GM18870 (cell line): ENCODE measurements around the gene ARL6IP1.
"Not testable (repeated sequence)": the region's sequence is repeated elsewhere in the genome, so short reads cannot be mapped to it uniquely, and the experiment has no call there.

Experiments used
- ATAC-seq: cut with Tn5 transposase; IDR thresholded peaks from one replicate; pipeline ENCODE4 v1.9.1; 2021; ENCODE audit warnings: moderate library complexity; ENCODE audit not compliant: unreplicated experiment

The ARL6IP1 gene

DNA sequence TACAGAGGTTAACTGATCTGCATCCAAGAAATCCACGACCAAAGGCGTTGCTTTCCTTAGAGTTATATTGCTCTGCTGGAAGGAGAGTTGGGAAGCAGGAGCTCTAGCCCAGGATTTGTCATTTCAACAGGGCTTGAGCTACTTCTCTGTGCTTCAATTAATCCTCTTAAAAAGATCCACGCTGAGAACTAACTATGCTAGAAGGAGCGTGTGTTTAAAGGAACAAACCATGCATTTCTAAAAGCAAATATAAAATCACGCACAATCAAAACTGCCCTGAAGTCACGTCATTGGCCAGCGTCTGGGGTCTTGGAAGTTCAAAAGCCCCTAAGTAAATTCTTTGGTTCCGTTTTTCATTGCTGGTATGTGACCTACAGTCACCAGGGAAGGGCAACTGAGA is 1.1 kb downstream of the ARL6IP1 start:
- no peak for ATAC-seq

DNA sequence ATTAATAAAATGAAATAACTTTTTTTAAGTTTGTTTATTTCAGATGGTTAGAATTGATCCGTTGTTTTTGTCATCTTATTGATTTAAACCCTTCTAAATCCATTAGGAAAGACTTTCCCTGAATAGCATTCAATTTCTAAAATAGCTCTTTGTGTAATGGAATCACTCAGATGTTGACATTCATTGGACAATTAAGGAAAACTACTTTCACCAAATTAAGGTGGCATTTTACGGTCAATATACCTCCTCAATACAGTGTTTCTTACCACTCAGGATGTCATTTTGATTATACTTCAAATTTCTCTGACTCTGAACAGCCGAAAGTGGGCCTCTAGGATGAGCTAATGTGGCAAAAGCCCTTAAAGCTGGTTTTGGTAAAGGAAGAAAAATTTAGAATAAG is 1.8 kb downstream of the ARL6IP1 start:
- ATAC-seq: no peak

DNA sequence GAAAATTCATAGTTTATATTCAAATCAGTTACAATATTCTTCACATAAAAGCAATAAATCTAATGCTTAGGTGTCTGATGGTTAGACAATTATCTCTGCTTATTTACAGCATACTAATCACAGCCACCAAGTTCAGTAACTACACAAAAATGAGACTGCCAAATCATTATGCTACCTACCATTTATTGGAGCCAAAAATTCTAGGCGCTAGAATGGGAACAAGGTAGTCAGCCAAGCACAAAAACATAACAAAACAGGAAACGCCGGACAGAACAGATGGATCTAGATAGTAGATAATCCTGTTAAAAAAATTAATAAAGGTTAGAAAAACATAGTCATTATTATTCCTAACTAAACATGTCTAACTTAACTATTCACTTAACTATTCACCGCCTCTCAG is 3.6 kb downstream of the ARL6IP1 start:
- ATAC-seq: no peak

DNA sequence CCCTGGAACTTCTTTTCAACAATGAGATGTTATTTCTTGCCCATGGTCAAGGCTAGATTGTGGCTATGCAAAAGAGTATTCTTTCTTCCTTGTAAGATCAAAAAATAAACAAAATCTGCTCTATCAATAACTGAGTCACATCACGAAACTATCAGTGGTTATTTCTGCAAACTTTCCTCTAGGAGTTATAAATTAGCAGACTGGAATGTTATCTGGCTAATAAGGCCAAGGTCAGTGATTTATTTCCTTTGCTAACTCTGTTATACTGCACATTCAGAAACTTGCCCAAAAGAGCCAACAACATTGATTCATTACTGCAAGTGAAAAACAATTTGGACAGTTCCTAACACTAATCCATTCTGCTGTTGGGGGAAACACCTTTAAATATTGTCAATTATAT is 5.0 kb downstream of the ARL6IP1 start:
- ATAC-seq: no peak

DNA sequence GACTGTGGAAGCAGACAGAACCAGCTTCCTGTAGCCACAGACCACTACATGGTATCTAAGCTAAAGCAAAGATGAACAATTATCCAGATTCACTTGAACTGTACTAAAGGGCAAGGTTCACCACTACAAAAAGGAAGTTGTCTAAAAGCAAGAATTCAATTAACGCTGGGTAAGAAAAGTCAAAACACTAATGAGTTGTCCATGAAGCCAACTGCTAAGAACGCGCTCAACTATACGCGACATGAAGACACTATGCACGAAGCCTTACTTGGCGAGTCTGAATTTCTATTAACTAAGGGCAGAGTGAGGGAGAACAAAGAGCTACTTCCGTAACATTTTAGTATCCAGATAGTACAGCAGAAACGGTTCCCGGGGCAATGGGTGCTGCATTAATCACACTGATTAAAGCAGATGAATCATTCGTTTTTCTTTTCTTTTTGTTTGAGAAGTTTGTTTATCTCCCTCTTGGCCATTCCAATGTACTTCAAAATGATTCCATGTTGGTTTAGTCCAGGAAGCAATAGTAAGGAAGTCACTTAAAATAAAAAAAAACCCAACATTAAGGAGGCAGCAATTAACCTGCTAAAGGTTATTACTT is 8.4 kb downstream of the ARL6IP1 start:
- no peak for ATAC-seq

DNA sequence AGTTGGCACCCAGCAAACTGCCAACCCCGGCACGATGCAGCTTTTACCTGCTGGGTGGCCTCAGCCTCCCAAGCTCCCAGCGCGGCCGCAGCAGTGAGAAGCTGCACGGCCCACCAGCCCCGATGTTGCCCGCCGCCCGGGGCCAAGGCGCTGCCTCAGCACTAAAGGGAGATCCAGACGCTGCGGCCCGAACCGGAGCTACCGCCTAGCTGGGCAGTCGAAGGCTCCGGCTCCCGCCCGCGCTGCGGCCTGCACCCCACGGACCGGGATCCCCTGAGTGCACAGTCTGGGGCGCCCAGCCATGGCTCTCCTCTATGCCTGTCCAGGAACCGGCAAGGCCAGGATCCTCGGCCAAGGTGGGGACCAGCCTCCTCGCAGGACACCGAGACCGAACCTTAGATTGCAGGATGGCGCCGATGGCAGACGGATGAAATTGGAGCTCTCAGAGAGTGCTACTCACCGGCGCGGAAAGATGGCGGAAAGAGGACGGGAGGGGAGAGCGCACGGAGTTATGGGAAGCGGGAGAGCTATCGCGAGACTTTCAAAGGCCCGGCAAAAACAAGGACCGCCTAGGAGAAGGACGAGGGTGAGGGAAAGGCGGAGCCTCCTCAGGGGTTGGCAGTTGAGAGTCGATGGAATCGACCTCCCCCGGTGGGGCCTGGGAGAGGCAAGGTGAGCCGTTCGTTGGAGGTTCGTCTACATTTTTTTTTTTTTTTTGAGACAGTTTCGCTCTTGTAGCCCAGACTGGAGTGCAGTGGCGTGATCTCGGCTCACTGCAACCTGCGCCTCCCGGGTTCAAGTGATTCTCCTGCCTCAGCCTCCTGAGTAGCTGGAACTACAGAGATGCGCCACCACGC is 11.3 kb downstream of the ARL6IP1 start, which contains the start of gene RPS15A:
Gene RPS15A, minus strand, starts transcription at position 485 of the 857 bp plus-strand sequence. CDS start 1,221 bp downstream, outside the sequence.
- peak; percentile 77 for ATAC-seq

DNA sequence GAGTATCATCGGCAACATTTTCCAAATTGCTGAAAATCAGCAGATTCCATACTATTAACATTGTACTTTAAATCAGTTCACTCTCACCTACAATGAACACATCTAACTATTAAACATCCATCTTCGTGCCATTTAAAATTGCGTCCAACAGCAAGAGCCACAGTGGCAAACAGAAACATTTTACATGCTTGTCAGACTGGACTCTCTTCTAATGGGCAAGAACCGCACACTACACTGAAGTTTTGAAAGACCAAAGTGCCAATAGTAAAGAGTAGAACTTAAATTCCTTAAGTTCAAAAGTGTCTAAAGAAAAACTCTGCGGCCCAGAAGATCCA is 11.9 kb downstream of the ARL6IP1 start:
- ATAC-seq: no peak

DNA sequence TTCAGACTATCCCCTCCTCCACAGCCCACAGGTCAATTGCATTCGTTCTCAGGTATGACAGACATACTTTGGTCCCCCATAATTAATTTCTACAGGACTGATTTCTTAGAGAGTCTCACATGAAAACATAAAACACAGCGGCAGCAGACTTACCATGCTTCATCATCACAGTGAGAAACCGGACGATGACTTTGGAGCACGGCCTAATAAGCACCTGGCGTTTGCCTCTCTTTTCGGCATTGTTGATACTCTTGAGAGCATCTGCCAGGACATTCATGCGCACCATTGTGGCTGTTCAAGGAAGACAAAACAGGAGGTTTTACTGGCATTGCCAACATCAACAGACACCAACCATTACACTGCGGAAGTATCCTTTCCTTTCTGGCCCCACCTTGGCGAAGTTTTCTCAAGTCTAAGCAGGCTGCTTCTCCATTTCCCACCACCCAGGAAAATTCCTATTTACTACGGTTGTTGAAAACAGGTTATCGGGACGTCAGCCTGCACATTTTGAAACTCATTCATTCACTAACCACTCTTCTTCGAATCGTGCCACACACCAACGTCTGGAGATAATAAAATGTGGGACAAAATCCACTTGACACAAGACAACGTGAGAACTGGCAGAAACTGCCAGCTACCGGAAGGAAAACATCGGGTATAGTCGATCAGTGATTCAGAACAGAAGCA is 12.4 kb downstream of the ARL6IP1 start:
- ATAC-seq: no peak

DNA sequence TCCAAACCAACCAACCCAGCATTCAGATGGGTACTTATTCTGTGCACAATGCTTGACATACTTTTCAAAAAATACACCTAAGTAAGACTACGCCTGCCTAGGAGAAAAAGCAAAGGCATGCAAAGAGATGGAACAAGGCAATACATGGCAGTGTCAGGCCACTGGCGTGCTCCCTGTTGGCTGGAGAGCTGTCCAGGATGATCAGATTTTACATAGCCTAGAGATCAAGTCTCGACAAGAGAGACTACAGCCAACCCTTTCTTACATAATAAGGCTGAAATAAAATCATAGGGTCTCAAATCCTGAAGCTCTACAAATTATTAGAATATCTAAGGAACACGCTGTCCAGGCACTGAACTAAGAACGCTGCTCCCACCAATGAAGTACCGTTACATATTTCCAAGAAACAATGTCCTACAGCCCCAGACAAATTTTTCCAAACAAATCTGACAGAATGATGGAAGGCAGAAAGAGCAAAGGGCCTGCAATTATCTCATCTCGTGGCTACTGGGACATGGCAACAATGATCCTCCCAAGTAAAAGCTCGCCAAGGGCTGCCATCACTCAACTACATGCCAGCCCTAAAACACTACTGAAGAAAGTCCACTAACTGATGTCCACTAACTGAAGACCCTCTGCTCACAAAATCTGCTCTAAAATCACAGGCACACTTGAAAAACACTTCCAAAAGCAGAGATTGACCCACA is 16.3 kb downstream of the ARL6IP1 start:
- no peak for ATAC-seq

DNA sequence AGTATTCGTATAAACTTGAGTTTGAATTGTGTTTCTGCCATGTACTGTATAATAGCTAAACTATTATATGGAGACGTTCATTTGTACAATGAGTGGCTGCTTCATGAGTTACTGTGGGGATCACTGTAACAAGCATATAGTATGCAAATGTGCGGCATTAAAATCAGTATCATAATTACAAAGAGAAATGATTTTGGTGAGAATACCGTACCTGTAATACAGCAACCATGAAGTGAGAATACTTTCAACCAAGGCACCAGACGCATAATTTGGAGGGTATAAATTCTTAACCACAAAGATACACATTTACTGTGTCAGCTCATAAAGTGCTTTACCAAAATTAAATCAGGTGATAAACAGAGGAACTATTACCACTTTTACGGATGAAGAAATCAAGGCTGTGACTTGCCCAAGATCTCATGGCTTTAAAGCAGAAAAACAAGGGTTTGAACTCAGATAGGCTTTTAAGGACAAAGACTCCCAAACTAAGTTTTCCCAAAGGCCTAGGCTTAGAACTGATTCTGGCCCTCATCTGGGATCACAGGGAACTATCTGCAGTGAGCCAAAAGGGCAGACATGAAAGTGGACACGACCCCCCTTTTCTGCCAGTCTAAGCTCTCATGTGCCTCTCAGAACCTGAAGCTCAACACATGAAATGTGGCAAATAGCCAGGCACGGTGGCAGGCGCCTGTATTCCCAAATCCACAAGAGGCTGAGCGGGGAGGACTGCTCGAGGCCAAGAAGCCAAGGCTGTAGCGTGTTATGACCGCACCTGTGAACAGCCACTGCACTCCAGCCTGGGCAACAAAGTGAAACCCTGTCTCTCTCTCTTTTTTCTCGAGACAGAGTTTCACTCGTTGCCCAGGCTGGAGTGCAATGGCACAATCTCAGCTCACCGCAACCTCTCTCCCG is 17.7 kb downstream of the ARL6IP1 start:
- no peak for ATAC-seq

DNA sequence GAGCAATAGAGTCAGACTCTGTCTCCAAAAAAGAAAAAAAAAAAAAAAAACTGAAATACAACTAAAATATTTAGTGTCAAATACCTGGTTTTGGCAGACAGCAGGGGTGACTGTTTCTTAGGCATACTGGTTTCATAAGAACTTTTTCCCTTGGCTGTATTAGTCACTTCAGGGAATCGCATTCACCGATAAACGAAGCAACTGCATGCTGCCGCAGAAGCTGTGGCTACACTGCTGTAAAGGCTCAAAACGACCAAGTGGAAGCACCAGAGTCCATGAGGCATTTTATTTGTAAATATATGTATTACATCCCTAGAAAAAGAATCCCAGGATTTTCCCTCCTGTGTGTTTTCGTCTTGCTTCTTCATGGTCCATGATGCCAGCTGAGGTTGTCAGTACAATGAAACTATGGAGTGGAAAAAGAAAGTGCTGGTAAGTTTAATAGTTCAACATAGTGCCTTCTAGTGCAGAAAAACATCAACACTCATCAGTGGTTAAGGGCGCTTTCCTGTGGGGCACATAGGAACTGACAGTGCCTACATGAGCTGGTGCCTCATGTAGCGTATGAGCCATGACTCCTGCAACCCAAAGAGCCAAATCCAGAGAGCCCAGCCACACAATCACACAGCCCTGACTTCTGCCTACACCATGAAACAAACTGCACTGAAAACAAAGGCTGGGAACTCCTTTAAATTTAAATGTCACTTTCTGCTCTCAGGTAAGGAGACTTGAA is 18.5 kb downstream of the ARL6IP1 start:
- no peak for ATAC-seq

DNA sequence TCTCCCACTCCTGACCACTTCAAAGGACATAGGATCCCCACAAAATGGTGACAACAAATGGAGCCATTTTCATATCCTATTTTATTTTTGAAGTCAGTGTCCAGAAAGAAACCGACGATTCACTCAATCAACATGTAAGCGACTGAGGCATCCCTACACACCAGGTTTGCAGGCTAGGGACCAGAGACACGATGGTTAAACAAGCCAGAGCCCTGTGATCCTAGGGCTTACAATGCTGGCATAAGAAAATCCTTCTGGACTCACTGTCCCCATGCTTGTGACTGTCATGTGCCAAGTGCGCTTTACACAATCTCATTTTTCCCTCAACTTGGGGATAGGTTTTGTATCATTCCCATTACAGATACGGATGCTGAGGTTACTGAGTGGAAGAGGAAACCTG is 20.1 kb downstream of the ARL6IP1 start:
- not testable (repeated sequence) for ATAC-seq

DNA sequence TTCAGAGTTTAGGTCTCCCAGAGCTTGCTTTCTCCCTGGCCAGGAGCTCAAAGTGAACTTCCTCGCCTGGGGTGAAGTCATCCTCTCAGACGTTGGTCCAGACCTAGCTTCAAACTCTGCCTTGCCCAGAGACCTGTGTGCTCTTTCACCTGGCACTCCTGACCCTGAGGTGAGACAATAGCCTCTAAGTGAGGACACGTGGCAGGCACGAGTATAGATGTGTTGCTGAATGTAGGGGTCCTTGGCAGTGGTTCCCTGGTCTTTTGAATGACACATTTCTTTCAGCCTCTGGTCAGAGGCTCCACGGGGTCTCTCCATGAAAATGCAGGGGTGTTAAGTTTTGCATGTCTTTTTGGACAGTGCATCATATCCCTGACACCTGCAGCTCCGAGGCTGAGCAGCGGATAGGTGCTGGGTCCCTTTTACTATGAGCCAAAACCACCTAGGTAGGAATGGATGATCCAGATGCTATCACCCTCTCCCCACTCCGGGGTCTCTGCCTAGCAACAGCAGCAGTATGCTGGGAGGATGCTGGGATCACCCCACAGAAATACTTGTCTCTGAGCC is 20.8 kb downstream of the ARL6IP1 start:
- ATAC-seq: not testable (repeated sequence)

DNA sequence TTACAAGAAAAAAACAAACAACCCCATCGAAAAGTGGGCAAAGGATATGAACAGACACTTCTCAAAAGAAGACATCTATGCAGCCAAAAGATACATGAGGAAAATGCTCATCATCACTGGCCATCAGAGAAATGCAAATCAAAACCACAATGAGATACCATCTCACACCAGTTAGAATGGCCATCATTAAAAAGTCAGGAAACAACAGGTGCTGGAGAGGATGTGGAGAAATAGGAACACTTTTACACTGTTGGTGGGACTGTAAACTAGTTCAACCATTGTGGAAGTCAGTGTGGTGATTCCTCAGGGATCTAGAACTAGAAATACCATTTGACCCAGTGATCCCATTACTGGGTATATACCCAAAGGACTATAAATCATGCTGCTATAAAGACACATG is 23.7 kb downstream of the ARL6IP1 start:
- ATAC-seq: not testable (repeated sequence)

DNA sequence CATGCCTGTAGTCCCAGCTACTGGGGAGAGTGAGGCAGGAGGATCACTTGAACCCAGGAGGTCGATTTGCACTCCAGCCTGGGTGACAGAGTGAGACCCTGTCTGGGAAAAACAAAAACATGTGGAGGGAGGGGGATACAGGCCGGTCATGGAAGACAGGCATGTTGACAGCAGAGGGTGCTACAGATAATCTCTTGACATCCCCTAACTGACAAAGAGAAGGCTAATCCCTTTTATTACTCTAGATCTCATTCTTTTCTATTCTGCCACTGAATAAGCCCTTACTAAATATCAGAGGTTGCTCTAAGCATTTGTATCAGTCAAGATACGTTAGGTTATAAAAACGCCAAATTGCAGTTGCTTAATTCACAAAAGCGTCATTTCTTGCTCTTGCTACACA is 25.0 kb downstream of the ARL6IP1 start:
- ATAC-seq: not testable (repeated sequence)

DNA sequence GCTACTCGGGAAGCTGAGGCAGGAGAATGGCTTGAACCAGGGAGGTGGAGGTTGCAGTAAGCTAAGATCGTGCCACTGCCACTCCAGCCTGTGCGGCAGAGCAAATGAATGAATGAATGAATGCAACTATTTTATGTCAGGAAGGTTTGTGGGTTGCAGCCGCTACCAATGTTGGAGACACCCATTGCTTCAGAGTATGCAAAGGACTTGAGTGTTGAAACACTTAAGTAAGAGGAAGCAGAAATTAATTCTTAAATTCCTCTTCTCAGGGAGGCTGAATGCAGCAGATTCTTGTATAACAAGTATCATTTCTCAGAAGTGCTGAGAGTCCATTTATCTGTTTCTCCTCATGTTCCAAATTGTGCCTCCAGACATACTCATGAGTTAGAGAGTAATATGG is 26.7 kb downstream of the ARL6IP1 start:
- ATAC-seq: not testable (repeated sequence)

DNA sequence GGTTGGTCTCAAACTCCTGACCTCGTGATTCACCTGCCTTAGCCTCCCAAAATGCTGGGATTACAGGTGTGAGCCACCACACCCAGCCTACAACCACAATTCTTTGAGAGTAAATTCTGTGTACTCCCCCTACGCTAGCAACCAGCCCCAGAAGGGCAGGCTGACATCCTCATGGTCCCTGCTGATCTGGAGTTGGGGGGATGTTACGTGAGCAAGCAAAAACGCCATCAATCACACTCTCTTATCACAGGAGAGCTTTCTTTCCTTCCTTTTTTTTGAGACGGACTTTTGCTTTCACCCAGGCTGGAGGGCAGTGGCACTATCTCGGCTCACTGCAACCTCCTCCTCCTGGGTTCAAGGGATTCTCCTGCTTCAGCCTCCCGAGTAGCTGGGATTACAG is 29.2 kb downstream of the ARL6IP1 start:
- ATAC-seq: not testable (repeated sequence)

DNA sequence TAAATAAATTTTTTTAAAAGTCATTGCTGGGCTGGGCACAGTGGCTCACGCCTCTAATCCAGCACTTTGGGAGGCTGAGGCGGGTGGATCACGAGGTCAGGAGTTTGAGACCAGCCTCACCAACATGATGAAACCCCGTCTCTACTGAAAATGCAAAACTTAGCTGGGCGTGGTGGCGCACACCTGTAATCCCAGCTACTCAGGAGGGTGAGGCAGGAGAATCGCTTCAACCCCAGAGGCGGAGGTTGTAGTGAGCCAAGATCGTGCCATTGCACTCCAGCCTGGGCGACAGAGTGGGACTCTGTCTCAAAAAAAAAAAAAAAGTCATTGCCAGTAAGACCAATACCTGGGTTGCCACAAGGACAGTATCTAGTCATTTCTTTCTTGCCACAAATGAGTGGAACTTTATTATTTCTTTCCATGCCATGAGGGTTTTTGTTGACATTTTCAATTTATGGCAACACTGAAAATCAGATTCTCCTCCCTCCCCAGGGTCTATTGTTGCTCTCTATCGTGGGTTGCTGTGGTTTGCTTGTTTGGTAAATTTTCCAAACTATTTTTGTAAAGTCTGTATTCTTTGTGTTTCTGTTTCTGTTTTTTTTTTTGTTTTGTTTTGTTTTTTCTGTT is 30.9 kb downstream of the ARL6IP1 start:
- ATAC-seq: not testable (repeated sequence)

DNA sequence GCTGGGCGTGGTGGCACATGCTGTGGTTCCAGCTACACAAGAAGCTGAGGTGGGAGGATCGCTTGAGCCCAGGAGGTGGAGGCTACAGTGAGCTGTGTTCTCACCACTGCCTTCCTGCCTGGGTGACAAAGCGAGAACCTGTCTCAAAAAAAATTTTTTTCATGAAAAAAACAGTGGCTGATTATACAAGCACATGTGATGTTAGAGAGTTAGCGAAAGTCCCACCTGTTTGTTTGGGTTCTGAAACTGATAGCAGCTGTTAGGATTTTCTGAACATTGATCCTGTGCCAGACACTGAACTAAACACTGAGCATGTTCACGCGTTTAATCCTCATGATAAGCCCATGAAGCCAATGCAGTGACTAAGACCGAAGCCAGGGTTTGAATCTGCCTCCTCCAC is 34.1 kb downstream of the ARL6IP1 start:
- peak; percentile 34 for ATAC-seq
